HepG2 (cell line): ENCODE measurements around the gene NELL1. TPM values are rescaled to one million over a fixed set of nuclear protein-coding genes. Genes with fewer than 3 reads are reported as not detected.

ENCODE experiments used
- ATAC-seq: fragments of 200-7000 bp; cut with Tn5 transposase; 3 replicates; pipeline ENCODE4 v1.9.1; 2020; ENCODE audit warnings: mild to moderate bottlenecking, moderate library complexity
- BruUV-seq: library from RNA; stranded (reverse); fragments of 400-500 nt; replicated peaks from 2 replicates; lab custom pipeline; 2021; lab: Mats Ljungman, UMichigan
- CTCF ChIA-PET: fragments of 300-600 bp; formaldehyde crosslinking; extraction: SDS; loops from one replicate; lab custom pipeline; 2021; ENCODE audit warnings: low total read pairs, inconsistent platforms, low intra/inter-chr PET ratio; lab: Yijun Ruan, JAX
- POLR2A ChIA-PET: fragments of 350-600 bp; sonication (Branson Sonifier 250); formaldehyde crosslinking; loops from one replicate; lab custom pipeline; 2020; ENCODE audit warnings: antibody characterized with exemption, inconsistent platforms; lab: Yijun Ruan, JAX
- DNase-seq: peaks from one replicate; pipeline ENCODE4 v3.0.0-alpha.2; 2015; ENCODE audit warnings: low spot score
- FAIRE-seq: peaks from 3 replicates; lab custom pipeline; 2011; peaks lifted over from hg19 to GRCh38; lab: Jason Lieb, UNC
- H2AFZ ChIP-seq: one replicate; pipeline ENCODE4 v1.6.1; 2011; ENCODE audit warnings: low read length, inconsistent platforms
- H3K27ac ChIP-seq: fragments of 300-600 bp; 3 replicates; pipeline ENCODE4 v1.8.0; 2011; ENCODE audit warnings: mixed run types, mild to moderate bottlenecking, mixed read lengths, low read length, inconsistent platforms; ENCODE audit not compliant: insufficient read depth; ENCODE audit errors: extremely low read length
- H3K27me3 ChIP-seq, 2 experiments: fragments of 200-600 bp in 1 of 2; 2 replicates in 1 of 2; 3 replicates in 1 of 2; pipeline versions ENCODE4 v1.6.0 to v1.8.0; 2011; ENCODE audit warnings: low read length in 2 of 2, mild to moderate bottlenecking in 2 of 2, moderate library complexity in 2 of 2, inconsistent platforms in 1 of 2; ENCODE audit not compliant: insufficient read depth in 2 of 2, control insufficient read depth in 1 of 2
- H3K36me3 ChIP-seq, 2 experiments: fragments of 200-600 bp in 1 of 2; replicated peaks in 1 of 2; 2 replicates in 1 of 2; 3 replicates in 1 of 2; pipeline versions ENCODE4 v1.5.1 to v1.8.0; 2011; ENCODE audit warnings: low read length in 2 of 2, inconsistent platforms in 1 of 2; ENCODE audit not compliant: insufficient read depth in 2 of 2, control insufficient read depth in 1 of 2
- H3K4me1 ChIP-seq: 2 replicates; pipeline ENCODE4 v1.5.1; 2012; ENCODE audit warnings: low read length, inconsistent platforms; ENCODE audit not compliant: insufficient read depth
- H3K4me2 ChIP-seq: 2 replicates; pipeline ENCODE4 v1.6.0; 2011; ENCODE audit warnings: low read depth, low read length, inconsistent platforms
- H3K4me3 ChIP-seq, 3 experiments: fragments of 200-600 bp in 1 of 3; sonication (generic), shearing (Covaris generic) in 1 of 3; replicated peaks in 1 of 3; 2 replicates each; pipeline ENCODE4 v1.5.1; 2011 to 2016; ENCODE audit warnings: low read length in 3 of 3, inconsistent platforms in 2 of 3, low read depth in 2 of 3, mild to moderate bottlenecking in 2 of 3, control low read depth in 1 of 3, mixed read lengths in 1 of 3; ENCODE audit not compliant: insufficient read depth in 1 of 3
- H3K79me2 ChIP-seq: one replicate; pipeline ENCODE4 v1.6.1; 2011; ENCODE audit warnings: low read length, inconsistent platforms; ENCODE audit not compliant: insufficient read depth
- H3K9ac ChIP-seq: 2 replicates; pipeline ENCODE4 v1.6.0; 2011; ENCODE audit warnings: mild to moderate bottlenecking, low read depth, low read length, inconsistent platforms; ENCODE audit not compliant: insufficient read depth
- H3K9me3 ChIP-seq: 2 replicates; pipeline ENCODE4 v1.5.1; 2012; ENCODE audit warnings: mild to moderate bottlenecking, low read length
- H4K20me1 ChIP-seq: 2 replicates; pipeline ENCODE4 v1.6.0; 2011; ENCODE audit warnings: inconsistent platforms, mild to moderate bottlenecking, low read length, moderate library complexity; ENCODE audit not compliant: insufficient read depth
- ARHGAP35 ChIP-seq: sonication (generic); formaldehyde crosslinking; IDR thresholded peaks from 2 replicates; pipeline ENCODE4 v1.9.0; 2022; ENCODE audit warnings: mild to moderate bottlenecking, inconsistent platforms, moderate library complexity, missing genetic modification reagents, borderline replicate concordance
- EZH2 ChIP-seq: conservative IDR thresholded peaks from 2 replicates; pipeline ENCODE4 v1.6.1; 2012; ENCODE audit warnings: mild to moderate bottlenecking, low read depth, low read length, moderate library complexity
- FOXA1 ChIP-seq, 2 experiments: fragments of 450-650 bp in 1 of 2; sonication (generic) in 1 of 2; formaldehyde crosslinking in 1 of 2; IDR thresholded peaks; 2 replicates each; pipeline versions ENCODE4 v1.4.0 to v1.6.1; 2016 to 2020; ENCODE audit warnings: missing genetic modification reagents in 1 of 2
- FUBP1 ChIP-seq: sonication (generic); formaldehyde crosslinking; IDR thresholded peaks from 2 replicates; pipeline ENCODE4 v1.5.1; 2020; ENCODE audit warnings: missing genetic modification reagents, mild to moderate bottlenecking, borderline replicate concordance
- KAT2B ChIP-seq: fragments of 150-350 bp; IDR thresholded peaks from 2 replicates; pipeline ENCODE4 v1.6.1; 2014; ENCODE audit warnings: low read depth, low read length, borderline replicate concordance
- KDM1A ChIP-seq: IDR thresholded peaks from 2 replicates; pipeline ENCODE4 v1.6.1; 2016; ENCODE audit warnings: missing compliant biosample characterization
- NFRKB ChIP-seq: fragments of 450-650 bp; IDR thresholded peaks from 2 replicates; pipeline ENCODE4 v1.6.1; 2017
- ZNF205 ChIP-seq: IDR thresholded peaks from 2 replicates; pipeline ENCODE4 v1.6.1; 2018; ENCODE audit warnings: missing biosample characterization, missing genetic modification reagents
- ZNF234 ChIP-seq: sonication (generic); formaldehyde crosslinking; conservative IDR thresholded peaks from 2 replicates; pipeline ENCODE4 v1.5.1; 2020; ENCODE audit warnings: mild to moderate bottlenecking, missing genetic modification reagents
- WGBS: methylation state at CpG from one replicate; pipeline ENCODE4 v1.1.6; 2017; ENCODE audit warnings: low lambda C conversion rate; 5-methylcytosine and 5-hydroxymethylcytosine counted together
- in situ Hi-C: cut with HindIII; loops from 2 replicates; pipeline ENCODE4 v1.10.0; 2017; ENCODE audit warnings: low pct_unique_long_range_greater_than_20kb; ENCODE audit not compliant: extremely low pct_ligation_motif_present
- intact Hi-C: fragments of 100-400 bp; cut with micrococcal nuclease; formaldehyde crosslinking; loops from one replicate; pipeline ENCODE4 v1.10.0; 2022; ENCODE audit not compliant: unreplicated experiment
- polyA plus RNA-seq, 8 experiments: library from polyadenylated mRNA; depleted of rRNA in 3 of 8; stranded (reverse) in 7 of 8; unstranded in 1 of 8; fragments of >200 nt; fragmentation: Illumina TruSeq in 4 of 8; extraction: Trizol in 4 of 8; gene quantifications; 2 replicates each; pipeline versions ENCODE4 v1.2.1 to v1.2.3, GENCODE V29; 2011 to 2016; ENCODE audit warnings: low read depth in 4 of 8, missing spikeins in 1 of 8, mixed read lengths in 1 of 8; ENCODE audit not compliant: insufficient read depth in 1 of 8
- total RNA-seq, 5 experiments: library from RNA; depleted of rRNA; stranded (reverse); fragments of >200 nt; fragmentation: Illumina TruSeq; extraction: Trizol; gene quantifications; 2 replicates each; pipeline ENCODE4 v1.2.3, GENCODE V29; 2016; ENCODE audit warnings: low read depth in 1 of 5

NELL1 gene
- total and polyA plus RNA-seq, 2 of the 13 experiments (the other 11 are each of a cell fraction or from before 2014, with no cell fraction given), result not detected

GRCh38 chr11:20627026-20627425 lies 42.4 kb upstream of the NELL1 start (continued):
- no peak for TF ChIP-seq KDM1A
- no peak for TF ChIP-seq FOXA1 (IDR thresholded peaks at IDR 0.05)
- TF ChIP-seq FOXA1 (CRISPR knock-in tag; IDR thresholded peaks at IDR 0.05), result no peak
- TF ChIP-seq ZNF205, result no peak

GRCh38 chr11:20627701-20628100 lies 41.7 kb upstream of the NELL1 start:
- ChIA-PET CTCF (no interaction called here), POLR2A (no interaction called here)
- no peak overlapping the region for H3K4me2 ChIP-seq
- no peak overlapping the region for H3K9ac ChIP-seq
- BruUV-seq, result no TSS peak
- H3K79me2 ChIP-seq, result no peaks in the 10 kb centered on the region
- no peak overlapping the region for H3K4me3 ChIP-seq
- H3K9me3 ChIP-seq, result no peaks in the 10 kb centered on the region
- in situ Hi-C loops, result loop anchor here (25.0 kb wide), 1 partner anchor 1685 kb away; no protein-coding TSS in a partner anchor
- H3K4me1 ChIP-seq, result no peaks in the 10 kb centered on the region
- 5% methylated on average over 3 of the region's 3 CpGs for WGBS
- H2AFZ ChIP-seq, result no peak overlapping the region
- FAIRE-seq (no peak), ATAC-seq (no peak), DNase-seq (no peak)
- intact Hi-C loops, result no loop called here
- no peak for TF ChIP-seq ZNF234 (CRISPR knock-in tag)
- TF ChIP-seq KAT2B, result no peak
- TF ChIP-seq ARHGAP35 (CRISPR knock-in tag), result no peak
- TF ChIP-seq FUBP1 (CRISPR knock-in tag), result no peak
- no peak for TF ChIP-seq NFRKB
- no peak for TF ChIP-seq EZH2
- peaks cover 0 to 9% of the 10 kb centered on the region in 2 experiments; a peak in 2 of 5 replicates for H3K27me3 ChIP-seq
- H3K27ac ChIP-seq, result no peak overlapping the region
- H3K36me3 ChIP-seq, result no peaks in the 10 kb centered on the region
- no peaks in the 10 kb centered on the region for H4K20me1 ChIP-seq
